ENCODE results near the gene CTSH. TPM values are rescaled to one million over a fixed set of nuclear protein-coding genes. Genes with fewer than 3 reads are reported as not detected.

The CTSH gene
- total and polyA plus RNA-seq, 2 experiments from 2014 or later = 19.7 to 19.9 TPM

DNA sequence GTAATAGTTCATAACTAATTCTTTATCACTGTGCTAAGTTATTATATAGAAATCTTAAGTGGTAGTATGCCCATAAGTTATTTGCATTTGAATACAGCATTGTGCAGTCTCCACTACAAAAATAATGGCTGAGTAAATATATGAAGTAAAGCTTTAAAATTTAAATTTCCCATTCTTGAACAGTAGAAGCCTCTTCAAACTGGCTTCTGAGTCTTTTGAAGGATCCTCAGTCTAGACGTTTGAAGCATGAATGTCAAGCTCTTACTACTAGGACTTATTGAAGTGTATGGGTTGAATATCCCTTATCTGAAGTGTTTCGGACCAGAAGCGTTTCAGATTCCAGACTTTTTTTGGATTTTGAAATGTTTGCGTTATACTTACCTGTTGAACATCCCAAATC, 55.8 kb downstream of the CTSH start:
- Mint-ChIP-seq H3K4me3 (no peak overlapping the region), H3K27ac (no peak overlapping the region), H3K27me3 (ENCODE audit: insufficient read depth, low read depth, poor library complexity) (peaks cover 4% of the 10 kb centered on the region), H3K36me3 (ENCODE audit: low read depth) (peaks cover 100% of the 10 kb centered on the region), H3K4me1 (no peaks in the 10 kb centered on the region; the same call in 1 of the 3 replicates), H3K9me3 (no peaks in the 10 kb centered on the region)
- H2AFZ ChIP-seq = no peak overlapping the region
- H3K79me2 ChIP-seq (replicated peaks; ENCODE audit: insufficient read depth) = peaks cover 100% of the 10 kb centered on the region
- H3K4me2 ChIP-seq = no peak overlapping the region
- no peak for DNase-seq (ENCODE audit: low spot score)
- no peak overlapping the region for H3K27ac ChIP-seq (ENCODE audit: low read depth)
- H3K9me2 ChIP-seq (ENCODE audit: insufficient read depth) = no peaks in the 10 kb centered on the region
- H3K4me3 ChIP-seq = no peak overlapping the region
- H4K20me1 ChIP-seq (replicated peaks; ENCODE audit: insufficient read depth) = peaks cover 57% of the 10 kb centered on the region
- no peaks in the 10 kb centered on the region for H3K27me3 ChIP-seq (ENCODE audit: insufficient read depth)
- no peaks in the 10 kb centered on the region for H3K4me1 ChIP-seq (ENCODE audit: insufficient read depth)
- TF ChIP-seq NANOG (IDR thresholded peaks at IDR 0.05; ENCODE audit: borderline replicate concordance) = no peak
- no peak for TF ChIP-seq ZNF331 (CRISPR knock-in tag; IDR thresholded peaks at IDR 0.05; ENCODE audit: low read depth)
- no peak for TF ChIP-seq POLR2AphosphoS5 (IDR thresholded peaks at IDR 0.05; ENCODE audit: low read depth)
- TF ChIP-seq, protein P1, sequence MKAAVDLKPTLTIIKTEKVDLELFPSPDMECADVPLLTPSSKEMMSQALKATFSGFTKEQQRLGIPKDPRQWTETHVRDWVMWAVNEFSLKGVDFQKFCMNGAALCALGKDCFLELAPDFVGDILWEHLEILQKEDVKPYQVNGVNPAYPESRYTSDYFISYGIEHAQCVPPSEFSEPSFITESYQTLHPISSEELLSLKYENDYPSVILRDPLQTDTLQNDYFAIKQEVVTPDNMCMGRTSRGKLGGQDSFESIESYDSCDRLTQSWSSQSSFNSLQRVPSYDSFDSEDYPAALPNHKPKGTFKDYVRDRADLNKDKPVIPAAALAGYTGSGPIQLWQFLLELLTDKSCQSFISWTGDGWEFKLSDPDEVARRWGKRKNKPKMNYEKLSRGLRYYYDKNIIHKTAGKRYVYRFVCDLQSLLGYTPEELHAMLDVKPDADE (IDR thresholded peaks at IDR 0.05) = no peak
- no peak for TF ChIP-seq STAT1 (IDR thresholded peaks at IDR 0.05; ENCODE audit: unreplicated experiment)
- no peak for TF ChIP-seq ZNF114 (CRISPR knock-in tag; IDR thresholded peaks at IDR 0.05)
- TF ChIP-seq EZH2phosphoT487 (IDR thresholded peaks at IDR 0.05; ENCODE audit: unreplicated experiment) = no peak
- no peak for TF ChIP-seq JUNB (IDR thresholded peaks at IDR 0.05; ENCODE audit: unreplicated experiment)
- TF ChIP-seq, protein P2, sequence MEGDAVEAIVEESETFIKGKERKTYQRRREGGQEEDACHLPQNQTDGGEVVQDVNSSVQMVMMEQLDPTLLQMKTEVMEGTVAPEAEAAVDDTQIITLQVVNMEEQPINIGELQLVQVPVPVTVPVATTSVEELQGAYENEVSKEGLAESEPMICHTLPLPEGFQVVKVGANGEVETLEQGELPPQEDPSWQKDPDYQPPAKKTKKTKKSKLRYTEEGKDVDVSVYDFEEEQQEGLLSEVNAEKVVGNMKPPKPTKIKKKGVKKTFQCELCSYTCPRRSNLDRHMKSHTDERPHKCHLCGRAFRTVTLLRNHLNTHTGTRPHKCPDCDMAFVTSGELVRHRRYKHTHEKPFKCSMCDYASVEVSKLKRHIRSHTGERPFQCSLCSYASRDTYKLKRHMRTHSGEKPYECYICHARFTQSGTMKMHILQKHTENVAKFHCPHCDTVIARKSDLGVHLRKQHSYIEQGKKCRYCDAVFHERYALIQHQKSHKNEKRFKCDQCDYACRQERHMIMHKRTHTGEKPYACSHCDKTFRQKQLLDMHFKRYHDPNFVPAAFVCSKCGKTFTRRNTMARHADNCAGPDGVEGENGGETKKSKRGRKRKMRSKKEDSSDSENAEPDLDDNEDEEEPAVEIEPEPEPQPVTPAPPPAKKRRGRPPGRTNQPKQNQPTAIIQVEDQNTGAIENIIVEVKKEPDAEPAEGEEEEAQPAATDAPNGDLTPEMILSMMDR (conservative IDR thresholded peaks at IDR 0.05; ENCODE audit: low read depth in 2 of 2) = no peak
- TF ChIP-seq, protein P3, sequence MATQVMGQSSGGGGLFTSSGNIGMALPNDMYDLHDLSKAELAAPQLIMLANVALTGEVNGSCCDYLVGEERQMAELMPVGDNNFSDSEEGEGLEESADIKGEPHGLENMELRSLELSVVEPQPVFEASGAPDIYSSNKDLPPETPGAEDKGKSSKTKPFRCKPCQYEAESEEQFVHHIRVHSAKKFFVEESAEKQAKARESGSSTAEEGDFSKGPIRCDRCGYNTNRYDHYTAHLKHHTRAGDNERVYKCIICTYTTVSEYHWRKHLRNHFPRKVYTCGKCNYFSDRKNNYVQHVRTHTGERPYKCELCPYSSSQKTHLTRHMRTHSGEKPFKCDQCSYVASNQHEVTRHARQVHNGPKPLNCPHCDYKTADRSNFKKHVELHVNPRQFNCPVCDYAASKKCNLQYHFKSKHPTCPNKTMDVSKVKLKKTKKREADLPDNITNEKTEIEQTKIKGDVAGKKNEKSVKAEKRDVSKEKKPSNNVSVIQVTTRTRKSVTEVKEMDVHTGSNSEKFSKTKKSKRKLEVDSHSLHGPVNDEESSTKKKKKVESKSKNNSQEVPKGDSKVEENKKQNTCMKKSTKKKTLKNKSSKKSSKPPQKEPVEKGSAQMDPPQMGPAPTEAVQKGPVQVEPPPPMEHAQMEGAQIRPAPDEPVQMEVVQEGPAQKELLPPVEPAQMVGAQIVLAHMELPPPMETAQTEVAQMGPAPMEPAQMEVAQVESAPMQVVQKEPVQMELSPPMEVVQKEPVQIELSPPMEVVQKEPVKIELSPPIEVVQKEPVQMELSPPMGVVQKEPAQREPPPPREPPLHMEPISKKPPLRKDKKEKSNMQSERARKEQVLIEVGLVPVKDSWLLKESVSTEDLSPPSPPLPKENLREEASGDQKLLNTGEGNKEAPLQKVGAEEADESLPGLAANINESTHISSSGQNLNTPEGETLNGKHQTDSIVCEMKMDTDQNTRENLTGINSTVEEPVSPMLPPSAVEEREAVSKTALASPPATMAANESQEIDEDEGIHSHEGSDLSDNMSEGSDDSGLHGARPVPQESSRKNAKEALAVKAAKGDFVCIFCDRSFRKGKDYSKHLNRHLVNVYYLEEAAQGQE (IDR thresholded peaks at IDR 0.05; ENCODE audit: unreplicated experiment) = no peak
- TF ChIP-seq CREB1 (CRISPR knock-in tag; IDR thresholded peaks at IDR 0.05; ENCODE audit: low read depth) = no peak
- no peak for TF ChIP-seq EZH2 (IDR thresholded peaks at IDR 0.05; ENCODE audit: low read depth, unreplicated experiment)
- TF ChIP-seq, protein P4, sequence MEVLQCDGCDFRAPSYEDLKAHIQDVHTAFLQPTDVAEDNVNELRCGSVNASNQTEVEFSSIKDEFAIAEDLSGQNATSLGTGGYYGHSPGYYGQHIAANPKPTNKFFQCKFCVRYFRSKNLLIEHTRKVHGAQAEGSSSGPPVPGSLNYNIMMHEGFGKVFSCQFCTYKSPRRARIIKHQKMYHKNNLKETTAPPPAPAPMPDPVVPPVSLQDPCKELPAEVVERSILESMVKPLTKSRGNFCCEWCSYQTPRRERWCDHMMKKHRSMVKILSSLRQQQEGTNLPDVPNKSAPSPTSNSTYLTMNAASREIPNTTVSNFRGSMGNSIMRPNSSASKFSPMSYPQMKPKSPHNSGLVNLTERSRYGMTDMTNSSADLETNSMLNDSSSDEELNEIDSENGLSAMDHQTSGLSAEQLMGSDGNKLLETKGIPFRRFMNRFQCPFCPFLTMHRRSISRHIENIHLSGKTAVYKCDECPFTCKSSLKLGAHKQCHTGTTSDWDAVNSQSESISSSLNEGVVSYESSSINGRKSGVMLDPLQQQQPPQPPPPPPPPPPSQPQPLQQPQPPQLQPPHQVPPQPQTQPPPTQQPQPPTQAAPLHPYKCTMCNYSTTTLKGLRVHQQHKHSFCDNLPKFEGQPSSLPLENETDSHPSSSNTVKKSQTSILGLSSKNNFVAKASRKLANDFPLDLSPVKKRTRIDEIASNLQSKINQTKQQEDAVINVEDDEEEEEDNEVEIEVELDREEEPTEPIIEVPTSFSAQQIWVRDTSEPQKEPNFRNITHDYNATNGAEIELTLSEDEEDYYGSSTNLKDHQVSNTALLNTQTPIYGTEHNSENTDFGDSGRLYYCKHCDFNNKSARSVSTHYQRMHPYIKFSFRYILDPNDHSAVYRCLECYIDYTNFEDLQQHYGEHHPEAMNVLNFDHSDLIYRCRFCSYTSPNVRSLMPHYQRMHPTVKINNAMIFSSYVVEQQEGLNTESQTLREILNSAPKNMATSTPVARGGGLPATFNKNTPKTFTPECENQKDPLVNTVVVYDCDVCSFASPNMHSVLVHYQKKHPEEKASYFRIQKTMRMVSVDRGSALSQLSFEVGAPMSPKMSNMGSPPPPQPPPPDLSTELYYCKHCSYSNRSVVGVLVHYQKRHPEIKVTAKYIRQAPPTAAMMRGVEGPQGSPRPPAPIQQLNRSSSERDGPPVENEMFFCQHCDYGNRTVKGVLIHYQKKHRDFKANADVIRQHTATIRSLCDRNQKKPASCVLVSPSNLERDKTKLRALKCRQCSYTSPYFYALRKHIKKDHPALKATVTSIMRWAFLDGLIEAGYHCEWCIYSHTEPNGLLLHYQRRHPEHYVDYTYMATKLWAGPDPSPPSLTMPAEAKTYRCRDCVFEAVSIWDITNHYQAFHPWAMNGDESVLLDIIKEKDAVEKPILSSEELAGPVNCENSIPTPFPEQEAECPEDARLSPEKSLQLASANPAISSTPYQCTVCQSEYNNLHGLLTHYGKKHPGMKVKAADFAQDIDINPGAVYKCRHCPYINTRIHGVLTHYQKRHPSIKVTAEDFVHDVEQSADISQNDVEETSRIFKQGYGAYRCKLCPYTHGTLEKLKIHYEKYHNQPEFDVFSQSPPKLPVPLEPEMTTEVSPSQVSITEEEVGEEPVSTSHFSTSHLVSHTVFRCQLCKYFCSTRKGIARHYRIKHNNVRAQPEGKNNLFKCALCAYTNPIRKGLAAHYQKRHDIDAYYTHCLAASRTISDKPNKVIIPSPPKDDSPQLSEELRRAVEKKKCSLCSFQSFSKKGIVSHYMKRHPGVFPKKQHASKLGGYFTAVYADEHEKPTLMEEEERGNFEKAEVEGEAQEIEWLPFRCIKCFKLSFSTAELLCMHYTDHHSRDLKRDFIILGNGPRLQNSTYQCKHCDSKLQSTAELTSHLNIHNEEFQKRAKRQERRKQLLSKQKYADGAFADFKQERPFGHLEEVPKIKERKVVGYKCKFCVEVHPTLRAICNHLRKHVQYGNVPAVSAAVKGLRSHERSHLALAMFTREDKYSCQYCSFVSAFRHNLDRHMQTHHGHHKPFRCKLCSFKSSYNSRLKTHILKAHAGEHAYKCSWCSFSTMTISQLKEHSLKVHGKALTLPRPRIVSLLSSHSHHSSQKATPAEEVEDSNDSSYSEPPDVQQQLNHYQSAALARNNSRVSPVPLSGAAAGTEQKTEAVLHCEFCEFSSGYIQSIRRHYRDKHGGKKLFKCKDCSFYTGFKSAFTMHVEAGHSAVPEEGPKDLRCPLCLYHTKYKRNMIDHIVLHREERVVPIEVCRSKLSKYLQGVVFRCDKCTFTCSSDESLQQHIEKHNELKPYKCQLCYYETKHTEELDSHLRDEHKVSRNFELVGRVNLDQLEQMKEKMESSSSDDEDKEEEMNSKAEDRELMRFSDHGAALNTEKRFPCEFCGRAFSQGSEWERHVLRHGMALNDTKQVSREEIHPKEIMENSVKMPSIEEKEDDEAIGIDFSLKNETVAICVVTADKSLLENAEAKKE (CRISPR knock-in tag; IDR thresholded peaks at IDR 0.05) = no peak
- no peak for ATAC-seq
- peaks cover 86% of the 10 kb centered on the region for H3K36me3 ChIP-seq (ENCODE audit: insufficient read depth)
- H3F3A ChIP-seq (replicated peaks; ENCODE audit: low read depth) = peaks cover 8% of the 10 kb centered on the region; the same call in 1 of the 2 replicates
